Measurements from ENCODE around the gene CREB3L2. TPM values are rescaled to one million over a fixed set of nuclear protein-coding genes. Genes with fewer than 3 reads are reported as not detected.

Gene CREB3L2
- polyA plus RNA-seq, 1 of the 3 experiments (the other 2 are of a cell fraction), result 22.9 TPM

GRCh38 chr7:137998250-137998649, 3.6 kb downstream of the CREB3L2 start:
- no peak overlapping the region for H3K9ac ChIP-seq
- no peaks in the 10 kb centered on the region for H3K36me3 ChIP-seq (replicated peaks in 1 of 2; ENCODE audit: control insufficient read depth in 1 of 2, insufficient read depth in 2 of 2, low read length in 1 of 2)
- no peaks in the 10 kb centered on the region; the same call in 1 of the 2 replicates for H4K20me1 ChIP-seq (ENCODE audit: insufficient read depth)
- peaks cover 87% of the 10 kb centered on the region for H3K79me2 ChIP-seq (ENCODE audit: insufficient read depth)
- H3F3A ChIP-seq (replicated peaks; ENCODE audit: insufficient read depth), result peaks cover 22% of the 10 kb centered on the region
- 7% methylated on average over 1 of the region's 1 CpG for WGBS (ENCODE audit: low lambda C conversion rate)
- H3K27ac ChIP-seq (ENCODE audit: low read depth in 2 of 2, low read length in 1 of 2), result peak overlapping the region; percentile 34 to 88; a peak in 3 of 4 replicates
- TF ChIP-seq RAD21 (IDR thresholded peaks at IDR 0.05; ENCODE audit: low read length), result no peak
- TF ChIP-seq EZH2phosphoT487 (IDR thresholded peaks at IDR 0.05; ENCODE audit: borderline replicate concordance, low read depth), result no peak
- TF ChIP-seq MEF2A (IDR thresholded peaks at IDR 0.05; ENCODE audit: borderline replicate concordance, low read depth), result no peak
- no peak for TF ChIP-seq NFIC (IDR thresholded peaks at IDR 0.05; ENCODE audit: borderline replicate concordance)
- no peak for TF ChIP-seq POLR2AphosphoS5 (IDR thresholded peaks at IDR 0.05; ENCODE audit: low read depth, low read length)
- H3K27me3 ChIP-seq (ENCODE audit: insufficient read depth), result no peaks in the 10 kb centered on the region
- H3K4me1 ChIP-seq (ENCODE audit: control insufficient read depth in 1 of 2, insufficient read depth in 2 of 2, low read depth in 1 of 2, low read length in 1 of 2), result peaks cover 14 to 53% of the 10 kb centered on the region in 2 experiments; a peak in 3 of 4 replicates
- ChIA-PET POLR2A (no interaction called here), CTCF (interaction anchor here (0.9 to 22.5 kb wide), 6 partner anchors 11 to 740 kb away, joined by 3 to 642 read pairs (median 14); no protein-coding TSS in a partner anchor)
- H3K4me2 ChIP-seq, result peak overlapping the region; percentile 89
- H2AFZ ChIP-seq (ENCODE audit: low read depth), result no peak overlapping the region
- H3K9me2 ChIP-seq, result no peaks in the 10 kb centered on the region
- H3K4me3 ChIP-seq (ENCODE audit: low read depth in 2 of 2, low read length in 1 of 2), result no peak overlapping the region
- no peak for DNase-seq
- no peaks in the 10 kb centered on the region for H3K9me3 ChIP-seq

- H3K27me3 ChIP-seq (ENCODE audit: insufficient read depth), result no peaks in the 10 kb centered on the region
- H3K4me2 ChIP-seq, result peak overlapping the region; percentile 53
- no peaks in the 10 kb centered on the region; the same call in 1 of the 2 replicates for H4K20me1 ChIP-seq (ENCODE audit: insufficient read depth)
- peak overlapping the region; percentile 52 to 89 for H3K27ac ChIP-seq (ENCODE audit: low read depth in 2 of 2, low read length in 1 of 2)
- TF ChIP-seq EZH2phosphoT487 (IDR thresholded peaks at IDR 0.05; ENCODE audit: borderline replicate concordance, low read depth) (no peak), EP300 (IDR thresholded peaks at IDR 0.05; ENCODE audit: borderline replicate concordance in 1 of 2, low read depth in 1 of 2, low read length in 1 of 2) (peak in 1 of 2 experiments; percentile 9; a peak in 1 of 4 replicates)
- no peak overlapping the region for H3K9ac ChIP-seq
- H3K79me2 ChIP-seq (ENCODE audit: insufficient read depth), result peaks cover 100% of the 10 kb centered on the region
- WGBS (ENCODE audit: low lambda C conversion rate), result 56% methylated on average over 3 of the region's 3 CpGs
- no peak for DNase-seq
- peak overlapping the region; percentile 6 to 16; a peak in 3 of 4 replicates for H3K4me3 ChIP-seq (ENCODE audit: low read depth in 2 of 2, low read length in 1 of 2)
- ChIA-PET CTCF (interaction anchor here (1.2 to 22.5 kb wide), 3 partner anchors 12 to 145 kb away, joined by 3 to 642 read pairs (median 3); no protein-coding TSS in a partner anchor), POLR2A (no interaction called here)
- H3K9me2 ChIP-seq, result no peaks in the 10 kb centered on the region
- peaks cover 22 to 63% of the 10 kb centered on the region in 2 experiments for H3K4me1 ChIP-seq (ENCODE audit: control insufficient read depth in 1 of 2, insufficient read depth in 2 of 2, low read depth in 1 of 2, low read length in 1 of 2)
- peaks cover 36% of the 10 kb centered on the region for H3F3A ChIP-seq (replicated peaks; ENCODE audit: insufficient read depth)
- no peak overlapping the region for H2AFZ ChIP-seq (ENCODE audit: low read depth)
- no peaks in the 10 kb centered on the region for H3K9me3 ChIP-seq
- H3K36me3 ChIP-seq (replicated peaks in 1 of 2; ENCODE audit: control insufficient read depth in 1 of 2, insufficient read depth in 2 of 2, low read length in 1 of 2), result no peaks in the 10 kb centered on the region
Measured at GRCh38 chr7:137996871-137997270, 5.0 kb downstream of the CREB3L2 start.

GRCh38 chr7:137996386-137996851, 5.5 kb downstream of the CREB3L2 start:
- DNase-seq, result peak; percentile 79
- Histone ChIP-seq H3K4me3 (ENCODE audit: low read depth in 2 of 2, low read length in 1 of 2) (peak overlapping the region; percentile 6 to 16; a peak in 3 of 4 replicates), H3K27ac (ENCODE audit: low read depth in 2 of 2, low read length in 1 of 2) (peak overlapping the region; percentile 52 to 89), H3K79me2 (ENCODE audit: insufficient read depth) (peaks cover 100% of the 10 kb centered on the region), H3K4me1 (ENCODE audit: control insufficient read depth in 1 of 2, insufficient read depth in 2 of 2, low read depth in 1 of 2, low read length in 1 of 2) (peaks cover 26 to 63% of the 10 kb centered on the region in 2 experiments), H3F3A (replicated peaks; ENCODE audit: insufficient read depth) (peaks cover 41% of the 10 kb centered on the region), H3K36me3 (replicated peaks in 1 of 2; ENCODE audit: control insufficient read depth in 1 of 2, insufficient read depth in 2 of 2, low read length in 1 of 2) (no peaks in the 10 kb centered on the region), H3K4me2 (peak overlapping the region; percentile 53), H3K9me2 (no peaks in the 10 kb centered on the region), H4K20me1 (ENCODE audit: insufficient read depth) (no peaks in the 10 kb centered on the region; the same call in 1 of the 2 replicates), H3K27me3 (ENCODE audit: insufficient read depth) (no peaks in the 10 kb centered on the region), H3K9ac (peak overlapping the region; percentile 1; the same call in 1 of the 2 replicates), H3K9me3 (no peaks in the 10 kb centered on the region), H2AFZ (ENCODE audit: low read depth) (no peak overlapping the region)
- POLR2A ChIA-PET, result no interaction called here
- CTCF ChIA-PET, result interaction anchor here (0.8 to 22.5 kb wide), 5 partner anchors 10 to 145 kb away, joined by 3 to 642 read pairs (median 3); no protein-coding TSS in a partner anchor
- WGBS (ENCODE audit: low lambda C conversion rate), result 11% methylated on average over 6 of the region's 6 CpGs
- TF ChIP-seq MXI1 (IDR thresholded peaks at IDR 0.05; ENCODE audit: low read depth, low read length), result no peak
- TF ChIP-seq TEAD4 (IDR thresholded peaks at IDR 0.05; ENCODE audit: borderline replicate concordance, insufficient read depth), result peak; percentile 83; the same call in 1 of the 2 replicates
- peak; percentile 77 for TF ChIP-seq RCOR1 (IDR thresholded peaks at IDR 0.05; ENCODE audit: low read length)
- peak; percentile 98 for TF ChIP-seq PBX3 (IDR thresholded peaks at IDR 0.05)
- no peak for TF ChIP-seq IRF3 (IDR thresholded peaks at IDR 0.05; ENCODE audit: low read depth, low read length)
- peak; percentile 81 for TF ChIP-seq REST (IDR thresholded peaks at IDR 0.05; ENCODE audit: low read depth, low read length)
- TF ChIP-seq USF1 (IDR thresholded peaks at IDR 0.05; ENCODE audit: borderline replicate concordance, low read depth), result peak; percentile 89

All from SK-N-SH (cell line).